SU-DHL-6 (cell line): ENCODE measurements around the gene CASQ2.

Experiments used
- EZH2phosphoT487 ChIP-seq: fragments of 200-600 bp; sonication (generic), shearing (Covaris generic); conservative IDR thresholded peaks from 2 replicates; pipeline ENCODE4 v1.6.1; 2018; ENCODE audit warnings: mild to moderate bottlenecking, antibody characterized with exemption, low read length, moderate library complexity, mixed read lengths
- TF ChIP-seq, protein P1 (sequence below): fragments of 200-600 bp; sonication (generic); IDR thresholded peaks from one replicate; pipeline ENCODE4 v1.5.1; 2017; ENCODE audit warnings: antibody characterized with exemption, mild to moderate bottlenecking, low read length, moderate library complexity; ENCODE audit not compliant: insufficient read depth, poor library complexity, severe bottlenecking

DNA sequence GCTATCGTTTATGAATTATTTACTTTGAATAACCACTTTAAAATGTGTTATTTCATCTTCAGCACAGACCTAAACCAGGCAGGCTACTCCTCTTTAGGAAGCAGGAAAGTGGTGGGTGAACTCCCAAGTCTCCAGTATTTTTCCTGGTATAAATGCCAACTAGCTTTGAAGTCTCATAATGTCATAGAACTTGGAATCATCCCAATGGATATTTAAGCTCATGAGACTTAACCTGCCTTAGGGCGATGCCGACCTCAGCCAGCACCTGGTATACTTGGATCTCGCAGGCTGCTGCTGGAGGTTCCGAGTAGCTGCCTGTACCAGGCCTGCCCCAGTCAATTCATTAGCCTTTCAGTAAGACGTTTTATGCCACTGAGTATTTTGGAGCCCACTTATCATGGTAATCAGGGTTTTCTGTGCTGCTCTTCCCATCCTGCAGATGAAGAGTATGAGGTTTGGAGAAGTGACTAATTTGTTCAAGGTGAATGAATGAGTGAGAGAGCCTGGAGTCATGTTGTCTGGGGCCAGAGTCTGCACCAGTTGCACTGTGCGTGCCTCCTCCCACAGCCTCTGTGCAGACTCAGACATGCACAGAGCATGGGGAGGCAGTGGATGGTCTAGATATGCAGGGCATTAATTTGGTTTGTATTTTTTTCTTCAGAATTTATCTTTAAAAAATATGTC is 91.9 kb downstream of the CASQ2 start:
- TF ChIP-seq, protein P1, sequence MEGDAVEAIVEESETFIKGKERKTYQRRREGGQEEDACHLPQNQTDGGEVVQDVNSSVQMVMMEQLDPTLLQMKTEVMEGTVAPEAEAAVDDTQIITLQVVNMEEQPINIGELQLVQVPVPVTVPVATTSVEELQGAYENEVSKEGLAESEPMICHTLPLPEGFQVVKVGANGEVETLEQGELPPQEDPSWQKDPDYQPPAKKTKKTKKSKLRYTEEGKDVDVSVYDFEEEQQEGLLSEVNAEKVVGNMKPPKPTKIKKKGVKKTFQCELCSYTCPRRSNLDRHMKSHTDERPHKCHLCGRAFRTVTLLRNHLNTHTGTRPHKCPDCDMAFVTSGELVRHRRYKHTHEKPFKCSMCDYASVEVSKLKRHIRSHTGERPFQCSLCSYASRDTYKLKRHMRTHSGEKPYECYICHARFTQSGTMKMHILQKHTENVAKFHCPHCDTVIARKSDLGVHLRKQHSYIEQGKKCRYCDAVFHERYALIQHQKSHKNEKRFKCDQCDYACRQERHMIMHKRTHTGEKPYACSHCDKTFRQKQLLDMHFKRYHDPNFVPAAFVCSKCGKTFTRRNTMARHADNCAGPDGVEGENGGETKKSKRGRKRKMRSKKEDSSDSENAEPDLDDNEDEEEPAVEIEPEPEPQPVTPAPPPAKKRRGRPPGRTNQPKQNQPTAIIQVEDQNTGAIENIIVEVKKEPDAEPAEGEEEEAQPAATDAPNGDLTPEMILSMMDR, result no peak
- no peak for TF ChIP-seq EZH2phosphoT487
